Nephron (organoid): ENCODE results near the gene ASIC4.

Experiments used
- H3K27ac Mint-ChIP-seq, 3 experiments: 2 replicates each; pipeline ENCODE4 v1.8.0; 2020; ENCODE audit warnings: mixed read lengths in 3 of 3, mild to moderate bottlenecking in 2 of 3, moderate library complexity in 1 of 3
- H3K27me3 Mint-ChIP-seq: 2 replicates; pipeline ENCODE4 v1.8.0; 2021; ENCODE audit warnings: low read depth, mild to moderate bottlenecking, moderate library complexity, mixed read lengths
- H3K36me3 Mint-ChIP-seq: 2 replicates; pipeline ENCODE4 v1.8.0; 2020; ENCODE audit warnings: low read depth, mixed read lengths
- H3K4me1 Mint-ChIP-seq: 2 replicates; pipeline ENCODE4 v1.8.0; 2020; ENCODE audit warnings: mixed read lengths
- H3K4me3 Mint-ChIP-seq, 3 experiments: 2 replicates each; pipeline ENCODE4 v1.8.0; 2020; ENCODE audit warnings: mild to moderate bottlenecking in 3 of 3, mixed read lengths in 3 of 3, moderate library complexity in 2 of 3
- H3K9me3 Mint-ChIP-seq: 2 replicates; pipeline ENCODE4 v1.8.0; 2020; ENCODE audit warnings: mixed read lengths
- CTCF ChIP-seq, 3 experiments: fragments of 200-600 bp; sonication (generic); IDR thresholded peaks; one replicate each; pipeline ENCODE4 v1.5.0; 2021; ENCODE audit warnings: antibody characterized with exemption in 3 of 3; ENCODE audit not compliant: unreplicated experiment in 3 of 3

Gene ASIC4

GRCh38 chr2:219571311-219572236, 57.3 kb downstream of the ASIC4 start, which contains the start of gene OBSL1:
OBSL1 (minus strand) TSS chr2:219571539; CDS start chr2:219571232, 307 bp downstream.
- peak within 1 kb of the TSS; percentile 72 to 84 (median 82) for H3K4me3 Mint-ChIP-seq
- peaks cover 7% of the 10 kb centered on the region for H3K27me3 Mint-ChIP-seq
- peaks cover 49% of the 10 kb centered on the region for H3K4me1 Mint-ChIP-seq
- H3K36me3 Mint-ChIP-seq = peaks cover 20% of the 10 kb centered on the region
- TF ChIP-seq CTCF (IDR thresholded peaks at IDR 0.05; ENCODE audit: unreplicated experiment in 3 of 3) = no peak
- peak within 1 kb of the TSS; percentile 71 to 94 (median 92) for H3K27ac Mint-ChIP-seq
- H3K9me3 Mint-ChIP-seq = no peaks in the 10 kb centered on the region

GRCh38 chr2:219572237-219573001, 58.1 kb downstream of the ASIC4 start, which contains the start of gene INHA:
INHA (plus strand) TSS chr2:219572310; CDS start chr2:219572375, 65 bp downstream.
- Mint-ChIP-seq H3K27me3 (peaks cover 7% of the 10 kb centered on the region), H3K27ac (peak within 1 kb of the TSS; percentile 71 to 94 (median 92)), H3K9me3 (no peaks in the 10 kb centered on the region), H3K4me3 (peak within 1 kb of the TSS; percentile 72 to 84 (median 82)), H3K36me3 (peaks cover 14% of the 10 kb centered on the region), H3K4me1 (peaks cover 53% of the 10 kb centered on the region)
- no peak for TF ChIP-seq CTCF (IDR thresholded peaks at IDR 0.05; ENCODE audit: unreplicated experiment in 3 of 3)

GRCh38 chr2:219573166-219573565, 58.9 kb downstream of the ASIC4 start:
- no peak for TF ChIP-seq CTCF (IDR thresholded peaks at IDR 0.05; ENCODE audit: unreplicated experiment in 3 of 3)
- H3K9me3 Mint-ChIP-seq = no peaks in the 10 kb centered on the region
- H3K27ac Mint-ChIP-seq = peak overlapping the region; percentile 54 to 85 (median 63)
- H3K4me3 Mint-ChIP-seq = peak overlapping the region; percentile 42 to 74 (median 71)
- H3K27me3 Mint-ChIP-seq = peaks cover 7% of the 10 kb centered on the region
- H3K4me1 Mint-ChIP-seq = peaks cover 51% of the 10 kb centered on the region
- peaks cover 11% of the 10 kb centered on the region for H3K36me3 Mint-ChIP-seq

GRCh38 chr2:219574484-219575311, 60.4 kb downstream of the ASIC4 start:
- Mint-ChIP-seq H3K4me1 (peaks cover 51% of the 10 kb centered on the region), H3K27ac (peak overlapping the region in 1 of 3 experiments; percentile 63), H3K27me3 (peaks cover 7% of the 10 kb centered on the region), H3K9me3 (no peaks in the 10 kb centered on the region), H3K4me3 (peak overlapping the region in 1 of 3 experiments; percentile 43), H3K36me3 (peaks cover 3% of the 10 kb centered on the region)
- no peak for TF ChIP-seq CTCF (IDR thresholded peaks at IDR 0.05; ENCODE audit: unreplicated experiment in 3 of 3)
